DMS153 (cell line): Measurements from ENCODE around the gene DDX39B.

ENCODE experiments used
- DNase-seq: peaks from one replicate; lab custom pipeline; 2025; lab: John Stamatoyannopoulos, UW

Gene DDX39B

DNA sequence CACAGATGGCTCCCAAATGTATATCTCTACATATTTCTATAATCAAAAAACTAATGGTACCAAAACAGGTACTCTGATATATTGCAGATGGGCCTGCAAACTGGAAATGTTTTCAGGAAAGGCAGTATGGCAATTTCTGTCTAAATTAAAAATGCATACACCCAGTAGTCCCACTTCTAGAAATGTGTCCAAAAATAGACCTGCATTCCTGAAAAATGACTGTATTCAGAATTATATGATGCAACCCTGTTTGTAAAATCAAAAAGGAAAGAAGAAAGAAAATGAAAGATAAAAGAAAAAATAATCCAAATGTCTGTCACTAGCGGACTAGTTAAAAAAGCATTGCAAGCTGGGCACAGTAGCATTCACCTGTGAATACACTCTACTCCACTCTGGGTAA lies 56.7 kb downstream of the DDX39B start:
- no peak for DNase-seq

DNA sequence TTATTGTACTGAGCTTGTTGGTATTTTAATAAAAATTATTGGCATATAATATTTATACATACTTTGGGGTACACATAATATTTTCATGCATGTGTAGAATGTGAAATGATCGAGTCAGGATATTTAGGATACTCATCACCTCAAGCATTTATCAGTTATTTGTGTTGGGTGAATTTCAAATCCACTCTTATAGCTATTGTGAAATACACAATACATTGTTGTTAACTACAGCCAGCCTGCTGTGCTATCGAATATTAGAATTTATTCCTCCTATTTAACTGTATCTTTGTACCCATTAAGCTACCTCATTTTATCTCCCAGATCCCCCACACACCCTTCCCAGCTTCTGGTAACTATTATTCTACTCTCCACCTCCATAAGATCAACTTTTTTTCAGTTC lies 58.4 kb downstream of the DDX39B start:
- DNase-seq = no peak

DNA sequence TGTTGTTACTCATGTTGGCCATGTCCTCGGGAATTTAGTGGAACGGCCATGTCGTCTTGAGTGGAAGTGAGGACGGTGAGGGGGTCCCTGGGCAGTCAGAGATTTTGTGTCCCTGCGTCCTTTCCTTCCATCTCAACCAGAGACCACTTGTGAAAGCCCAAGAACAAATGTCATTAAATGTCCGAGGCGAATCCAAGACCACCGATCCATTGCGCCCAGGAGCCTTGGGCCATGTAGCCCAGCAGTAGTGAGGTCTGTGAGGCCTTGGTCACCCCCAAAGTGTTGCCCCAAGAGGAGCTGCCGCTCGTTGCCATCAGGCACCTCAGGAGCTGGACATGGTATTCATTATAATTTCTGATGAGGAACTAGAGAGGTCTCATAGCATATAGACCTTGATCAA lies 61.2 kb downstream of the DDX39B start:
- DNase-seq = no peak
